Measurements from ENCODE around the gene PPM1J.

GRCh38 chr1:112698366-112699310 is 16.5 kb downstream of the PPM1J start:
- TF ChIP-seq POLR2A (IDR thresholded peaks at IDR 0.05; ENCODE audit: extremely low read depth, insufficient read length) (no peak), CTCF (IDR thresholded peaks at IDR 0.05; ENCODE audit: low read depth, low read length) (no peak), MAX (IDR thresholded peaks at IDR 0.05; ENCODE audit: low read depth, low read length) (no peak)

Measured in NB4 (cell line).